NT2/D1 (cell line): ENCODE data around the gene FAM89A.

Experiments used
- SUZ12 ChIP-seq: IDR thresholded peaks from 2 replicates; pipeline ENCODE4 v1.6.1; 2011; ENCODE audit not compliant: insufficient read length, insufficient read depth; ENCODE audit errors: extremely low read depth
- YY1 ChIP-seq: IDR thresholded peaks from 2 replicates; pipeline ENCODE4 v1.6.1; 2011; ENCODE audit not compliant: insufficient read length, insufficient read depth
- ZNF274 ChIP-seq: IDR thresholded peaks from 2 replicates; pipeline ENCODE4 v1.6.1; 2011; ENCODE audit warnings: mild to moderate bottlenecking, low read depth, low read length

DNA sequence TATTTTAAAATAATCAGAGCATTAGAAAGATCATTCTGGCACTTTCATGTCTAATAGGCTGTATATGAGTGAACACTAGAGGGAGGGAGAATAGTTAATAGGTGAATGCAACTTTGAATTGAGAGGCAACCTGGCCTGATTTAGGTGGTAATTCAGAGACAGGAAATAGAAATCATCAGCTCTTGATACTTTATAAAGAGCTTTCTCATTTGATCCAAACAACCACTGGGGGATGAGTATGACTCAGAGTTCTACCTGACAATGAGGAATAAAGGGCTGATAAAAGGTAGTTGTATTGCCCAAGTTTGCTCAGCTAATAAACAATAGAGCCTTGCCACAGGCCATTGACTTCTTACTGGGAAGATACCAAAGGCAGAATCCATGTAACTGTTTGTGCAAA is 5.2 kb upstream of the FAM89A start:
- TF ChIP-seq YY1 = no peak
- no peak for TF ChIP-seq SUZ12
- no peak for TF ChIP-seq ZNF274
